Liver (tissue), 9 donors: ENCODE results near the gene RARB. TPM values are rescaled to one million over a fixed set of nuclear protein-coding genes. Genes with fewer than 3 reads are reported as not detected.

Experiments
- DNase-seq: peaks from one replicate; pipeline ENCODE4 v3.0.0-alpha.2; 2017; ENCODE audit warnings: low spot score
- H3K27ac ChIP-seq, 2 donors: one replicate each; pipeline ENCODE4 v1.7.0; 2013; ENCODE audit warnings: inconsistent platforms in 2 of 2, low read length in 2 of 2, control low read depth in 1 of 2, low read depth in 1 of 2, mild to moderate bottlenecking in 1 of 2
- H3K27me3 ChIP-seq, 4 donors: one replicate each; pipeline versions ENCODE4 v1.6.1 to v1.7.0; 2013; ENCODE audit warnings: low read length in 3 of 4, inconsistent platforms in 1 of 4, mild to moderate bottlenecking in 1 of 4, moderate library complexity in 1 of 4; ENCODE audit not compliant: control insufficient read depth in 4 of 4, insufficient read depth in 4 of 4
- H3K36me3 ChIP-seq, 4 donors: one replicate each; pipeline versions ENCODE4 v1.6.1 to v1.7.0; 2013; ENCODE audit warnings: low read length in 3 of 4, mild to moderate bottlenecking in 3 of 4, low read depth in 1 of 4, moderate library complexity in 1 of 4; ENCODE audit not compliant: control insufficient read depth in 4 of 4, insufficient read depth in 3 of 4
- H3K4me1 ChIP-seq, 4 donors: one replicate each; pipeline versions ENCODE4 v1.6.1 to v1.7.0; 2013; ENCODE audit warnings: low read length in 3 of 4, mild to moderate bottlenecking in 3 of 4, moderate library complexity in 1 of 4; ENCODE audit not compliant: control insufficient read depth in 4 of 4, insufficient read depth in 4 of 4
- H3K4me3 ChIP-seq, 3 donors: one replicate each; pipeline versions ENCODE4 v1.6.1 to v1.7.0; 2013; ENCODE audit warnings: low read length in 3 of 3, control low read depth in 1 of 3, low read depth in 1 of 3, mild to moderate bottlenecking in 1 of 3
- H3K9ac ChIP-seq, 2 donors: one replicate each; pipeline ENCODE4 v1.7.0; 2013; ENCODE audit warnings: low read length in 2 of 2, mild to moderate bottlenecking in 2 of 2, moderate library complexity in 2 of 2, control low read depth in 1 of 2, low read depth in 1 of 2
- H3K9me3 ChIP-seq, 4 donors: one replicate each; pipeline versions ENCODE4 v1.6.1 to v1.7.0; 2013; ENCODE audit warnings: low read length in 3 of 4; ENCODE audit not compliant: control insufficient read depth in 4 of 4
- CTCF ChIP-seq: fragments of 150-350 bp; IDR thresholded peaks from 2 replicates; pipeline ENCODE4 v1.5.1; 2017; ENCODE audit warnings: improper control_type of control experiment, low read depth, low read length; ENCODE audit not compliant: missing input control
- EGR1 ChIP-seq, 2 donors: IDR thresholded peaks; 2 replicates each; pipeline ENCODE4 v1.6.1; 2016 to 2018; ENCODE audit warnings: antibody characterized with exemption in 2 of 2, low read depth in 2 of 2
- FOXA1 ChIP-seq: IDR thresholded peaks from 2 replicates; pipeline ENCODE4 v1.6.1; 2016; ENCODE audit warnings: antibody characterized with exemption
- FOXA2 ChIP-seq: IDR thresholded peaks from 2 replicates; pipeline ENCODE4 v1.6.1; 2016; ENCODE audit warnings: antibody characterized with exemption
- GABPA ChIP-seq, 2 donors: IDR thresholded peaks in 1 of 2; conservative IDR thresholded peaks in 1 of 2; 2 replicates each; pipeline ENCODE4 v1.6.1; 2016; ENCODE audit warnings: antibody characterized with exemption in 2 of 2, mild to moderate bottlenecking in 1 of 2, moderate library complexity in 1 of 2
- HNF4A ChIP-seq, 2 donors: conservative IDR thresholded peaks; 2 replicates each; pipeline ENCODE4 v1.6.1; 2016; ENCODE audit warnings: antibody characterized with exemption in 2 of 2, mild to moderate bottlenecking in 2 of 2
- HNF4G ChIP-seq: IDR thresholded peaks from 2 replicates; pipeline ENCODE4 v1.6.1; 2016; ENCODE audit warnings: antibody characterized with exemption
- JUND ChIP-seq, 2 donors: IDR thresholded peaks; 2 replicates each; pipeline ENCODE4 v1.6.1; 2016; ENCODE audit warnings: antibody characterized with exemption in 2 of 2
- NR2F2 ChIP-seq: IDR thresholded peaks from 2 replicates; pipeline ENCODE4 v1.6.1; 2016; ENCODE audit warnings: antibody characterized with exemption
- RAD21 ChIP-seq, 2 donors: IDR thresholded peaks; 2 replicates each; pipeline ENCODE4 v1.6.1; 2016; ENCODE audit warnings: antibody characterized with exemption in 2 of 2, mild to moderate bottlenecking in 2 of 2
- RXRA ChIP-seq, 2 donors: IDR thresholded peaks; 2 replicates each; pipeline ENCODE4 v1.6.1; 2017 to 2018; ENCODE audit warnings: antibody characterized with exemption in 2 of 2, mild to moderate bottlenecking in 1 of 2
- SP1 ChIP-seq: IDR thresholded peaks from 2 replicates; pipeline ENCODE4 v1.6.1; 2018; ENCODE audit warnings: antibody characterized with exemption, mild to moderate bottlenecking
- TAF1 ChIP-seq: conservative IDR thresholded peaks from 2 replicates; pipeline ENCODE4 v1.6.1; 2016; ENCODE audit warnings: antibody characterized with exemption, mild to moderate bottlenecking
- YY1 ChIP-seq: IDR thresholded peaks from 2 replicates; pipeline ENCODE4 v1.6.1; 2016; ENCODE audit warnings: antibody characterized with exemption, mild to moderate bottlenecking
- ZBTB33 ChIP-seq: IDR thresholded peaks from 2 replicates; pipeline ENCODE4 v1.6.1; 2016; ENCODE audit warnings: antibody characterized with exemption
- WGBS: extraction: QIAGEN DNeasy Blood & Tissue Kit; methylation state at CpG from one replicate; pipeline ENCODE4 v1.1.7; 2013; 5-methylcytosine and 5-hydroxymethylcytosine counted together
- polyA plus RNA-seq, 2 donors: library from polyadenylated mRNA; stranded (reverse) in 1 of 2; unstranded in 1 of 2; fragments of 200-250 nt in 1 of 2; fragments of >200 nt in 1 of 2; fragmentation: Nextera tagmentation in 1 of 2; extraction: Ambion mirVana in 1 of 2; gene quantifications; one replicate each; pipeline versions ENCODE4 v1.2.1 to v1.2.3, GENCODE V29; 2013 to 2015
- total RNA-seq, 2 donors: library from RNA; depleted of rRNA; stranded (reverse); fragments of >200 nt; gene quantifications; one replicate each; pipeline ENCODE4 v1.2.3, GENCODE V29; 2014
- TF ChIP-seq, protein P1 (sequence below): IDR thresholded peaks from 2 replicates; pipeline ENCODE4 v1.6.1; 2016; ENCODE audit warnings: antibody characterized with exemption
- TF ChIP-seq, protein P2 (sequence below): IDR thresholded peaks from 2 replicates; pipeline ENCODE4 v1.6.1; 2016; ENCODE audit warnings: antibody characterized with exemption
- TF ChIP-seq, protein P3 (sequence below): IDR thresholded peaks from 2 replicates; pipeline ENCODE4 v1.6.1; 2016; ENCODE audit warnings: antibody characterized with exemption, mild to moderate bottlenecking
- donor health status: healthy.
- donor health status: healthy.
- donor health status: healthy.
- donor health status: healthy.
- donor health status: healthy.

RARB gene
- total and polyA plus RNA-seq, 4 donors = 2.1 to 3.3 (median 2.3) TPM

DNA sequence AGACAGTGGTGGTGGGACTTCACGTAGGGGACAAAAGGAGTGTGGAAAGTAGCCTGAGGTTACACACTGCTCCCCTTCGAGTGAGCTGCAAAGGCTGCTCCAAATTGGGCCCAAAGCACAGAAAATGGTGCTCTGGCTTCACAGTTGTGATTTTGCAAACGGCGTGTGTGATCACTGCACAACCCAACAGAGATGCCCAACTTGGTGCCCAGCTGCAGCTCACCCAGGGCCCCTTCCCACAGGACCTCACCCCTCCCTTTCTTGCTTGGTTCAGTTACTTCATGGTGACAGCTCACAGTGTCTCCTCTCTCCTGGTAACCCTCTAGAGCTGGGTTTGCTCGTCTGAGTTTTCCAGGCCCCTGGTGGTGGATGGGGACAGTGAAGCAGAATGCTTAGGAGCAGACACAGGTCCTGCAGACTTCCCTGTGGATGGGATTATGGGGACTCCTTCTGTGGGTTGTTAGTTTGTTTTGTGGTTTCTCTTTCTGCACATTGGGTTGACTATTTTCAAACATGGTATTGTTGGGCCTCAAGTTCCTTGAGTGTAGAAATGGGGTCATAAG, 138.4 kb downstream of the RARB start:
- WGBS = 85% methylated on average over 5 of the region's 5 CpGs
- Histone ChIP-seq H3K9me3 (no peaks in the 10 kb centered on the region), H3K36me3 (peaks cover 0 to 3% (median 0%) of the 10 kb centered on the region in 4 donors)

GRCh38 chr3:25567388-25567787, 139.3 kb downstream of the RARB start:
- H3K4me1 ChIP-seq = no peaks in the 10 kb centered on the region
- no peak overlapping the region for H3K9ac ChIP-seq
- H3K36me3 ChIP-seq = peaks cover 0 to 3% (median 0%) of the 10 kb centered on the region in 4 donors
- H3K27ac ChIP-seq = no peak overlapping the region
- H3K4me3 ChIP-seq = no peak overlapping the region
- no peaks in the 10 kb centered on the region for H3K27me3 ChIP-seq
- DNase-seq = no peak
- 96% methylated on average over 10 of the region's 10 CpGs for WGBS
- no peaks in the 10 kb centered on the region for H3K9me3 ChIP-seq
- TF ChIP-seq RXRA (IDR thresholded peaks at IDR 0.05) (no peak), ZBTB33 (no peak), SP1 (no peak), JUND (IDR thresholded peaks at IDR 0.05) (no peak), FOXA1 (no peak), EGR1 (IDR thresholded peaks at IDR 0.05; ENCODE audit: low read depth in 2 of 2) (no peak), TAF1 (no peak), HNF4A (conservative IDR thresholded peaks at IDR 0.05) (no peak), CTCF (no peak), YY1 (no peak), HNF4G (no peak), GABPA (IDR thresholded peaks at IDR 0.05 in 1 of 2, conservative IDR thresholded peaks at IDR 0.05 in 1 of 2) (no peak)
- TF ChIP-seq, protein P1, sequence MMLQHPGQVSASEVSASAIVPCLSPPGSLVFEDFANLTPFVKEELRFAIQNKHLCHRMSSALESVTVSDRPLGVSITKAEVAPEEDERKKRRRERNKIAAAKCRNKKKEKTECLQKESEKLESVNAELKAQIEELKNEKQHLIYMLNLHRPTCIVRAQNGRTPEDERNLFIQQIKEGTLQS = no peak
- TF ChIP-seq, protein P2, sequence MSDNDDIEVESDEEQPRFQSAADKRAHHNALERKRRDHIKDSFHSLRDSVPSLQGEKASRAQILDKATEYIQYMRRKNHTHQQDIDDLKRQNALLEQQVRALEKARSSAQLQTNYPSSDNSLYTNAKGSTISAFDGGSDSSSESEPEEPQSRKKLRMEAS = no peak

More for the DNA sequence above, 138.4 kb downstream of the RARB start:
- H3K4me3 ChIP-seq = no peak overlapping the region
- H3K27me3 ChIP-seq = no peaks in the 10 kb centered on the region
- no peak for TF ChIP-seq HNF4G
- no peak for TF ChIP-seq FOXA1
- no peak for TF ChIP-seq CTCF
- TF ChIP-seq, protein P3, sequence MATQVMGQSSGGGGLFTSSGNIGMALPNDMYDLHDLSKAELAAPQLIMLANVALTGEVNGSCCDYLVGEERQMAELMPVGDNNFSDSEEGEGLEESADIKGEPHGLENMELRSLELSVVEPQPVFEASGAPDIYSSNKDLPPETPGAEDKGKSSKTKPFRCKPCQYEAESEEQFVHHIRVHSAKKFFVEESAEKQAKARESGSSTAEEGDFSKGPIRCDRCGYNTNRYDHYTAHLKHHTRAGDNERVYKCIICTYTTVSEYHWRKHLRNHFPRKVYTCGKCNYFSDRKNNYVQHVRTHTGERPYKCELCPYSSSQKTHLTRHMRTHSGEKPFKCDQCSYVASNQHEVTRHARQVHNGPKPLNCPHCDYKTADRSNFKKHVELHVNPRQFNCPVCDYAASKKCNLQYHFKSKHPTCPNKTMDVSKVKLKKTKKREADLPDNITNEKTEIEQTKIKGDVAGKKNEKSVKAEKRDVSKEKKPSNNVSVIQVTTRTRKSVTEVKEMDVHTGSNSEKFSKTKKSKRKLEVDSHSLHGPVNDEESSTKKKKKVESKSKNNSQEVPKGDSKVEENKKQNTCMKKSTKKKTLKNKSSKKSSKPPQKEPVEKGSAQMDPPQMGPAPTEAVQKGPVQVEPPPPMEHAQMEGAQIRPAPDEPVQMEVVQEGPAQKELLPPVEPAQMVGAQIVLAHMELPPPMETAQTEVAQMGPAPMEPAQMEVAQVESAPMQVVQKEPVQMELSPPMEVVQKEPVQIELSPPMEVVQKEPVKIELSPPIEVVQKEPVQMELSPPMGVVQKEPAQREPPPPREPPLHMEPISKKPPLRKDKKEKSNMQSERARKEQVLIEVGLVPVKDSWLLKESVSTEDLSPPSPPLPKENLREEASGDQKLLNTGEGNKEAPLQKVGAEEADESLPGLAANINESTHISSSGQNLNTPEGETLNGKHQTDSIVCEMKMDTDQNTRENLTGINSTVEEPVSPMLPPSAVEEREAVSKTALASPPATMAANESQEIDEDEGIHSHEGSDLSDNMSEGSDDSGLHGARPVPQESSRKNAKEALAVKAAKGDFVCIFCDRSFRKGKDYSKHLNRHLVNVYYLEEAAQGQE = no peak
- TF ChIP-seq, protein P2 = no peak
- TF ChIP-seq NR2F2 = no peak
- no peak for TF ChIP-seq FOXA2
- TF ChIP-seq RXRA (IDR thresholded peaks at IDR 0.05) = no peak
- TF ChIP-seq RAD21 (IDR thresholded peaks at IDR 0.05) = no peak
- DNase-seq = no peak
- no peak overlapping the region for H3K9ac ChIP-seq
- no peaks in the 10 kb centered on the region for H3K4me1 ChIP-seq
- H3K27ac ChIP-seq = no peak overlapping the region
